GM12864 (cell line): ENCODE measurements around the gene ZNF839.

Experiments used
- DNase-seq: peaks from one replicate; pipeline ENCODE4 v3.0.0-alpha.2; 2011; ENCODE audit warnings: low read depth
- H3K4me3 ChIP-seq: 2 replicates; pipeline ENCODE4 v1.5.1; 2011; ENCODE audit warnings: mild to moderate bottlenecking, low read depth, low read length, control low read depth
- TF ChIP-seq, protein P1 (sequence below): IDR thresholded peaks from 2 replicates; pipeline ENCODE4 v1.5.1; 2011; ENCODE audit warnings: low read depth, mild to moderate bottlenecking, moderate library complexity, low read length, control low read depth, inconsistent platforms; ENCODE audit errors: missing control alignments

The ZNF839 gene

DNA sequence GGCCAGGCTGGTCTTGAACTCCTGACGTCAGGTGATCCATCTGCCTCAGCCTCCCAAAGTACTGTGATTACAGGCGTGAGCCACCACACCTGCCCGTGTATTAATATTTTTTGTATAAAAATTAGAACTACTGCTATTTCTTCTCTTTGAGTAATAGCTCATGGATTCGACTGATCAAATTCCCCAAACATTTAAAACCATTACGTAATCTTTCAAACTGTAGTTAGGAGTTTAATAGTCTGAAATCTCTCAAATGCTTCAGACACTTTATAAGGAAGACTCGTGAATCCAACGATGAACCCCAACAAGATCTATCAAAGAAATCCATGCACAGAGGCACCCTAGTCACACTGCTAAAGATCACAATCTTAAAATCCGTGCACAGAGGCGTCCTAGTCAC is 59.3 kb downstream of the ZNF839 start:
- no peak for DNase-seq
- TF ChIP-seq, protein P1, sequence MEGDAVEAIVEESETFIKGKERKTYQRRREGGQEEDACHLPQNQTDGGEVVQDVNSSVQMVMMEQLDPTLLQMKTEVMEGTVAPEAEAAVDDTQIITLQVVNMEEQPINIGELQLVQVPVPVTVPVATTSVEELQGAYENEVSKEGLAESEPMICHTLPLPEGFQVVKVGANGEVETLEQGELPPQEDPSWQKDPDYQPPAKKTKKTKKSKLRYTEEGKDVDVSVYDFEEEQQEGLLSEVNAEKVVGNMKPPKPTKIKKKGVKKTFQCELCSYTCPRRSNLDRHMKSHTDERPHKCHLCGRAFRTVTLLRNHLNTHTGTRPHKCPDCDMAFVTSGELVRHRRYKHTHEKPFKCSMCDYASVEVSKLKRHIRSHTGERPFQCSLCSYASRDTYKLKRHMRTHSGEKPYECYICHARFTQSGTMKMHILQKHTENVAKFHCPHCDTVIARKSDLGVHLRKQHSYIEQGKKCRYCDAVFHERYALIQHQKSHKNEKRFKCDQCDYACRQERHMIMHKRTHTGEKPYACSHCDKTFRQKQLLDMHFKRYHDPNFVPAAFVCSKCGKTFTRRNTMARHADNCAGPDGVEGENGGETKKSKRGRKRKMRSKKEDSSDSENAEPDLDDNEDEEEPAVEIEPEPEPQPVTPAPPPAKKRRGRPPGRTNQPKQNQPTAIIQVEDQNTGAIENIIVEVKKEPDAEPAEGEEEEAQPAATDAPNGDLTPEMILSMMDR = no peak
- H3K4me3 ChIP-seq = no peak overlapping the region

DNA sequence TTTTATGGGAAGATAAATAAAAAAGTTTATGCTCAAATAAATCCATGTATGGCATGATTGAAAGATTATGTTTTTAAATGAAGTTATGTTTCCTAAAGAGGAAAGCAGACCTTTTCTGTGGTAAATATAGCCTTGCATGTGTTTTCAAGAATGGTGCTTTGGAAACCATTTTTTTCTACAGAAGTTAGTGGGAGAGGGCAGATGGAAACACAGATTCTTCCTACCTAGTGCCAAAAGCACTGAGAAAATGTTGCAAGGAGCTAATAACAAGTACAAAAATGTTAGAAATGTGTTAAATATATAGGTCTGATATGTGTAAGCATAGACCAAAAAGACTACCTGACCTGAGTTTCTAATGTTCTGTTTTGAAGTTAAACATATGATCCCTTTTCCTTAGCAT is 67.5 kb downstream of the ZNF839 start:
- H3K4me3 ChIP-seq = no peak overlapping the region
- DNase-seq = no peak
- TF ChIP-seq, protein P1 = no peak

DNA sequence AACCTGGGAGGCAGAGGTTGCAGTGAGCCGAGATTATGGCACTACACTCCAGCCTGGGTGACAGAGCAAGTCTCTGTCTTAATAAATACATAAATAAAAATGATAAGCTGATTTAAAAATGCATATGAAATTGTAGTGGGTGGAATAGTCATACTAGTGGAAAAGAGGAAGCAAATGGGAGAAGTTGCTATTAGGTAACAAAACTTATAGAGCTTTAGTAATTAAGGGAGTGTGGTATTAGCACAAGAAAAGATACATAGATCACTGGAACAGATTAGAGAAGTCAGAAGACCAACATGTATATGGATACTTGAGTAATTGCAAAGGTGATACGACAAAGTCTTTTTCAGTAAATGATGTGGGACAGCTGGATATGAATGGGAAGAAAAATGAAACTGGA is 69.7 kb downstream of the ZNF839 start:
- TF ChIP-seq, protein P1 = no peak
- DNase-seq = no peak
- H3K4me3 ChIP-seq = no peak overlapping the region

DNA sequence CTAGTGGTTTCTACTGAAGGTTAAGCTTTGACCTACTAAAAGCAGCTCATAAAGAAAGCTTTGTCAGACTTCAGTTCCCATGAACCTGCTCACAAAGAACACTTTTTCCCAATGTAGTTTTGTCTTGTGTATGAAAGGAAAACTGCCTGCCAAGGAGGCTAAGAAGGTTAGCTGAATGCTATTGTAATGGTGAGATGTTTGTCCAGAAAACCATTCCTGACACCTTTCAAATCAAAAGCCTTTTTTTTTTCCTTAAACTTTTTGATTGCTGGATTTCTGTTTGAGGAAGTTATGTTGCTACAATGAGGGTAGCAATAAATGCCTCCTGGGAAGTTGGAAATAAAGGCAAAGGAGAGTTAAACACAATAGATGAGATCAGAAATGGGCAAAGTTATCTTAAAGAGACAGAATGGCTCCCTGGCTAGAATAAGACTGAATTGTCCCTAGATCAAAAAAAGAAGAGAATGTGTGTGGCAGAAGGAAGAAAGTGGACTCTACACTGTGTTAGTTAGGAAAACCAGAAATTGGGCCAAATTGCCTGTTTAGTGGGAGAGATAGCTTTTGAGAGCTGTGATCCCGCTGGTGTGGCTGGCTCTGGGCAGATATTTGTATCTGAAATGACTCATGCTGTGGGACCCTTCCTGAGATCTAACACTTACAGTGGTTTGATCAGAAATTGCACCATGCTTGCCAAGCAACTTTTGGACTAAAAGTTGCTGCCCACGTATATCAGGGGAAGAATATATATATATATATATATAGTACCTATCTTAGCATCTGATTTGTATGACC is 70.7 kb downstream of the ZNF839 start:
- no peak overlapping the region for H3K4me3 ChIP-seq
- DNase-seq = no peak
- TF ChIP-seq, protein P1 = no peak
